Stimulated activated naive CD4-positive, alpha-beta T cell treated with Interleukin-2 at 50 U/mL for 16 hours (primary cell): ENCODE results near the gene CRYBA4.

ENCODE experiments used
- DNase-seq: peaks from one replicate; lab custom pipeline; 2025; lab: John Stamatoyannopoulos, UW

CRYBA4 gene

GRCh38 chr22:26624803-26625202 is 3.0 kb downstream of the CRYBA4 start:
- no peak for DNase-seq

DNA sequence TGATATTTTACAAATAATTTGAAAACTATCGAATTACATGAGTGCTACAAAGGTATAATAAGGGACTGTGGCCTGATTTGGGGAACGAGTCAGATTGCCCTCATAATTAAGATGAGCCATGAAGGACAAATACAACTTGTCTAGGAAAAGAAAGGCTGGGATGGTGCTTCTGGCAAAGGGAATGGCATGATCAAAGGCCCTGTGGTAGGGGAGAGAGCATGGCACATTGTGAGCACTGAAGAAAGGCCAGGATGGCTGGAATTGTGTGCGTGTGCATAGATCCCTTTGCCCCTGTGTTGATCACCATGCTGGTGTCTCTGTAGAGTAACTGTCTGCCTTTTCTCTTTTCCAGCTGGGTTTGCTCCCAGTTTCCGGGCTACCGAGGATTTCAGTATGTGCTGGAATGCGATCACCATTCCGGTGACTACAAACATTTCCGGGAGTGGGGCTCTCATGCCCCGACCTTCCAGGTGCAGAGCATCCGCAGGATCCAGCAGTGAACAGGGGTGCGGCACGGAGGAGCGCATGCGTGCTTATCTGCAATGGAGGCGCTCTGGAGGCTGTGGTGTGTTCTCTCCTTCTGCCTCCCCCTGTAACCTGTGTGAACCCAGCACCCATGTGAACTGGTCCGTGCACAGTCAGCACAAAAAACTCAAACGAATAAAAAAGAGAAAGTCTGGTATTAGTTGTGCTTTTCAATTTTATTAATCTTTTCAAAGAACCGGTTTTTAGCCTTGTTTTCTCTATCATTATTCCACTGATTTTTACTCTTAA is 8.4 kb downstream of the CRYBA4 start:
- no peak for DNase-seq

- DNase-seq = no peak
Observed at GRCh38 chr22:26631282-26631681, 9.5 kb downstream of the CRYBA4 start.

- no peak for DNase-seq
Observed at GRCh38 chr22:26632422-26633155, 10.8 kb downstream of the CRYBA4 start.

DNA sequence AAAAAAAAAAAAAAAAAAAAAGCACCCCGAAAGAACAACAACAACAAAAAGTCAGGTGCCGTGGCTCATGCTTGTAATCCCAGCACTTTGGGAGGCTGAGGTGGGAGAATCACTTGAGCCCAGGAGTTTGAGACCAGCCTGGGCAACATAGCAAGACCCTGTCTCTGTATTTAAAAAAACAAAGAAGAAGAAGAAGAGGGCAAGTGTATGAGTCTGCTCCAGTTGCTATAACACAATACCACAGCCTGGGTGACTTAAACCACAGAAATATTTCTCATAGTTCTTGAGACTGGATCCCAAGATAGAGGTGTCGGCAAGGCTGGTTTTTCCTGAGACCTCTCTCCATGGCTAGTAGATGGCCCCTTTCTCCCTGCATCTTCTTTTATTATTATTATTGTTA is 12.4 kb downstream of the CRYBA4 start:
- no peak for DNase-seq

GRCh38 chr22:26635117-26635516 is 13.4 kb downstream of the CRYBA4 start:
- no peak for DNase-seq

GRCh38 chr22:26636296-26636695 is 14.5 kb downstream of the CRYBA4 start:
- no peak for DNase-seq

DNA sequence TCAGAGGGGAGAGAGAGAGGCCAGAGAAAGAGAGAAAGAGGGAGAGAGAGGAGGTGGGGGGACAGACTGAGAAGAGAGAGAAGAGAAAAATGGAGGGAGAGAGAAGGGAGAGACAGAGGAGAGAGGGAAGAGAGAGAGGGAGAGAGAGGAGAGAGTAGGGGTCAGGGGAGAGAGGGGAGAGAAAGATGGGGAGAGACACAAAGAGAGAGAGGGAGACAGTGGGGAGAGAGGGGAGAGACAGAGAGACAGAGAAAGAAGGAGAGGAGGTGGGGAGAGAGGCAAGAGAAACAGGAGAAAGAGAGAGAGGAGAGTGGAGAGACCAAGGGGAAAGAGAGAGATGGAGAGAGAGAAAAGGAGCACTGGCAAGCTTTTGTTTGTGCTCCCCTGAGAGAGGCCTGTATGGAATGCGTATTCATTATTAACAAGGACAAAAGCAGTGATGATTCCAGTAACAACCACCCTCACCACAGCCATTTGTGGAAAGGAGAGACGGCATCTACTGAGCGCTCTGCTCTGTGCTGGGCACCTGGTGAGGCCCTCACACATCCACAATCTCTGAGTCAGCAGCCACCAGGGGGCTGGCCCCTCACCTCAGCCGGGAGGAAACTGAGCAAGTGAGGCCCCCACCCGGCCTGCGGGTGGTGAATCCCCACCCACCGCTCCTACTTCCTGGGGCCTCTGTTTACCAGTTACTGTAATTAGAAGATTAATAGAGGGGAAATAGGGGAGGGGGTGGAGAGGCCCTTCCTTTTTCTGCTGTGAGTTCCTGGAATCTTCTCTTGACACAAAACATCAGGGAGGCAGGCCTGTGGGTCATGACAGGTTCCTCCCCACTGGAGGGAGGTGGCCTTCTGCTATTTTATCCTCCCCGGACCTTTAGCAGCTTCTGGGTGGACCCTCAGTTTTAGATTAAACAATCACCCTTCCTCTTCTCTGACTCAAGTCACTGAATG is 21.0 kb downstream of the CRYBA4 start:
- DNase-seq = peak; percentile 79

- no peak for DNase-seq
Observed at GRCh38 chr22:26643418-26644100, 21.8 kb downstream of the CRYBA4 start.

DNA sequence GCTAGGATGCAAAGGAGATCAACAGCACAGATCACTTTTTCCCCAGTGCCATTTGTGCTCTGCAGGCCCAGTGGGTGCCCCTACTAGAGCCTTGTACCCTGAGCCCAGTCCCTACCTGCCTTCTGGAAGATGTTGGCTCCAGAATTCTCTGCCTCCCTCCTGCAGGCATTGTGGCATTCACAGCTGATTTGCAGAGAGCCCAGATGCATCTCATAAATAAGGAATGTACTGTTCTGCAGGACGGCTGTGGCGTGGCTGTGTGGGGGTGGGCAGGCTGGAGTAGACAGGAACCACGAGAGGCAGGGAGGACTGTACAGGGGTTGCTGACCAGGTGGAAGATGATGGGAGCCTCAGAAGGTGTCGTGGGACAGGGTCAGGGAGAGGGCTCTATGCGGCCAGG is 24.4 kb downstream of the CRYBA4 start:
- DNase-seq = no peak

DNA sequence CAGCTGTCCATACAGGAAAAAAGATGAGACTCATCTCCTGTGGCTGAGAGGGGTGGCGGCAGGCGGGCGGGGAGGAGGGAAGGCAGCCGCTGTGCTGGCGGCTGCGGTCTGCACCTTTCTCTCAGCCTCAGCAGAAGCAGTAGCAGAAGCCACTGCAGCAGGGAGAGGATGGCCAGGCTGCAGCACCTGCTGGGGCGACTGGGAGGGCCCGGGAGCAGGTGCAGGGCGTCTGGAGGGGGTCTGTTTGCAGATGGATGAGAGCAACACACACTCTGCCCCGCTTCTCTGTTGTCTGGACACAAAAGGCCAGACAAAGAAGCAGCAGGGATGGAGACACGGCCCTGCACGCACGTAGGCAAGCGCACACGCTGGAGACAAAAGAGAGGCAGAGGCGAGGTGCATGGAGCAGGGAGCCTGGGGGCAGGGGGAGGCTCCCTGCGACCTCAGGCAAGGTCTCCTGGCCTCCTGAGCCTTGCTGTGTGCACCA is 26.3 kb downstream of the CRYBA4 start:
- DNase-seq = peak; percentile 13

DNA sequence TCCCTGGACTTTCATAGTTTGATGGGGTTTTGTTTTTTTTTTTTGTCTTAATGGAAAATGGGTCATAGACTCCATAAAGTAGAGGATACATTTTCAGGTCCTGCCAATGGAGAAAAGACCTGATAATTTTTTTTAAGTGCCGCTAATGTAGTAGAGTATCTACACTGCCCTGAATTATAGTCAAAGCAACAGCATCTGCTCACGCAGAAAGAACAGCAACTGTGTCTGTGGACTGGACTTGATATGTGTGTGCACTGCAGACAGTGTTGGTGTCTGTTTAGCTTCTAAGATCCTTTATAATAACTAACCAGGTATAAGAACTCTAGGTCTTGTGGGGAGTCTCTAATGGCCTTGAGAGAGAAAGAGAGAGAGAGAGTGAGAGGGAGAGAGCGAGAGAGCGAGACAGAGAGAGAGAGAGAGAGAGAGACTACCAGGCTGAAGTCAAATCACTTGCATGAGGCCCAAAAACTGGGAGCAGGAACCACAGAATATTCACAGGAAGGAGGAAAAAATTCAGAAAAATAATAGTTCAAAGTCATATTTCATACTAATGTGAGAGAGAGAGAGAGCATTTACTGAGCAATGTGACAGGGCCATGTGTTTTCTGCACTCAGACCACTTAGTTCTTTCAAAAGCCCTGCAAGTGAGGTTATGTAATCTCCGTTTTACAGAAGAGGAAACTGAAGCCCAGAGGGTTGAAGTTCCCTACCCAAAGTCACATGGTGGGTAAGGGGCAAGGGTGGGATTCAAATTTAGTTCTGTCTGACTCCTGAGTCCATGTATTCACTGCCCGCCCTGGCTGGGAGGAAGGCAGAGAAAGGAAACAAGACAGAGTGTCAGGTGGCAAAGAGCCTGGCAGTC is 27.0 kb downstream of the CRYBA4 start:
- no peak for DNase-seq

DNA sequence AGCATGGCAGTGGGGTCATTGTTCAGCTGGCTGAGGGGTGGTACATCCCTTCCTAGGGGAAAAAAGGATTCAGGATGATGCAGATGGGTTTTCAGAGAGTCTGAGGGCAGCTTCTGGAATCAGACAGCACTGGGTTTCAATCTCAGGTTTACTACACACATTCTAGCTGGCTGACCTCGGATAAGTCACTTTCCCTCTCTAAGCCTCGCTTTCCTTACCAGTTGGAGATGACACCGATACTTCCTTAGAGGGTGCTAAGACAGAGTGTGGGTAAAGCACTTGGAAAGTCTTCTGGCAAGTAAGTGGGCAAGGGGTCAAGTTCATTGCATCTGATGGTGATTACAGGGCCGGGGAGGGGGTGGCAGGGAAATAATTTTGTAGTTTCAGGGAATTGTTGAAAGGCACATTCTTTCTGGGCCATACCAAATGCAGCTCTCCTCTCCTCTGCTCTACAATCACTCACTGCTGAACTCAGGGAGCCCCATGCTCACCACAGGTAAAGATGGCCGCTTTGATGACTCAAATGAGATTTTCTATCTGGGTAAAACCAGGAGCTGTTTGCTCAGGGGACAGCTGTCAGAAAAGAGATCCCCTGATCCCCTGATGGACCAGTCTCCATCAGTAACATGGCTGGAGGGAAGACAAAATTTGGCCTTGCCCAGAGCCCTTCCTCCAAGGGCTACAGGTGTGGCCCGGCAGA is 29.1 kb downstream of the CRYBA4 start:
- no peak for DNase-seq

GRCh38 chr22:26651815-26652214 is 30.1 kb downstream of the CRYBA4 start:
- no peak for DNase-seq

- peak; percentile 70 for DNase-seq
Observed at GRCh38 chr22:26656891-26657851, 35.4 kb downstream of the CRYBA4 start, which contains the start of gene MIAT. TSS of gene MIAT (plus strand) at chr22:26657588.

- no peak for DNase-seq
Observed at GRCh38 chr22:26658161-26658560, 36.4 kb downstream of the CRYBA4 start.

DNA sequence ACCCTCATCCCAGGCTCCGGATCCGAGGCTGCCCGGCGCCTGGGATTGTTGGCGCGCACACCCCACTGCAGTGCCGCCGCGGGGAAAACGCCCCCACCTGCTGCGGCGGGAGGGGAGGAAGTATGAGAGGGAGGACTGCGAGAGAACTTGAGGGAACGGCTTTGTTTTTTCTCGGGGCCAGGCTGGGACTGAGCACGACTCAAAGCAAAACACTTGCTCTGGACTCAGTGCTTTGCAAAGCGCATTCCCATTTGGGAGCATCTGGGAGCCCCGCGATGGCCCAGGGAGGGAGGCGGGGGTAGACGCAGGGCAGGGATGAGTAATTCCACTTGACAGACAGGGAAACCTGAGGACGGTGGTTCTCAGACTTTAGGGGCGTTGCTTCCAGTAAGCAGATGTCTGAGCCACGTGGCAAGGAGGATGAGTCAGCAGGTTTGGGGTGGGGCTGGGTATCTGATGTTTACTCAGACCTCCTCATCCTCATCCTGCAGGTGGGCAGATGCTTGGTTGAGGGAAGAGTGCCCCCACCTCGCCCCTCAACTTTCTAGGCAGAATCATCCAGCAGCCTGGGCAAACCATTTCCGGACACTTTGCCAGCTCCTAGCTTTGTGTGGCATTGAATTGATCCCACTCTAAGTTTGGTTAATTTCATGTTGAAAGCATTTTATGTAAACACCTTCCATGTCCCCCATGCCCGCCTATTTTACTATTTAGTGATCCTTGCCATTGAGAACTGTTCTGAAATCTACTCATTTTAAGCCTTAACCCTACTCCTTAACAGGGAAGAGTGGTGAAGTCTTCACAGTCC is 37.1 kb downstream of the CRYBA4 start:
- peak; percentile 80 for DNase-seq

GRCh38 chr22:26660356-26660755 is 38.6 kb downstream of the CRYBA4 start:
- no peak for DNase-seq
